OCI-LY7 (cell line): ENCODE results near the gene SCYL2. TPM values are rescaled to one million over a fixed set of nuclear protein-coding genes. Genes with fewer than 3 reads are reported as not detected.
"Not testable (repeated sequence)": the region's sequence is repeated elsewhere in the genome, so short reads cannot be mapped to it uniquely, and the experiment has no call there.

Source experiments
- BruUV-seq: library from RNA; stranded (reverse); fragments of 400-500 nt; replicated peaks from 2 replicates; lab custom pipeline; 2021; lab: Mats Ljungman, UMichigan
- CTCF ChIA-PET: fragments of 300-600 bp; sonication (Branson Sonifier 250); formaldehyde crosslinking; loops from one replicate; lab custom pipeline; 2022; ENCODE audit warnings: antibody characterized with exemption; ENCODE audit not compliant: unreplicated experiment; lab: Charles Lee
- POLR2A ChIA-PET: fragments of 300-600 bp; sonication (Branson Sonifier 250); formaldehyde crosslinking; loops from one replicate; lab custom pipeline; 2022; ENCODE audit warnings: antibody characterized with exemption; lab: Charles Lee
- DNase-seq: peaks from one replicate; pipeline ENCODE4 v3.0.0-alpha.2; 2015; ENCODE audit warnings: low spot score
- H2AFZ ChIP-seq: fragments of 200-600 bp; sonication (generic), shearing (Covaris generic); 2 replicates; pipeline ENCODE4 v1.6.1; 2014; ENCODE audit warnings: mild to moderate bottlenecking, antibody characterized with exemption, low read length, moderate library complexity
- H3K27ac ChIP-seq: fragments of 200-600 bp; sonication (generic); 2 replicates; pipeline ENCODE4 v1.5.1; 2014; ENCODE audit warnings: mixed run types, low read depth, mild to moderate bottlenecking, moderate library complexity, low read length, inconsistent platforms; ENCODE audit not compliant: poor library complexity, severe bottlenecking
- H3K36me3 ChIP-seq: fragments of 200-600 bp; sonication (generic); 2 replicates; pipeline ENCODE4 v1.6.1; 2014; ENCODE audit warnings: mild to moderate bottlenecking, antibody characterized with exemption, low read length, moderate library complexity, mixed read lengths; ENCODE audit not compliant: insufficient read depth
- H3K4me1 ChIP-seq: fragments of 200-600 bp; sonication (generic); 2 replicates; pipeline ENCODE4 v1.5.1; 2014; ENCODE audit warnings: mild to moderate bottlenecking, low read length; ENCODE audit not compliant: insufficient read depth, poor library complexity, severe bottlenecking
- H3K4me2 ChIP-seq: fragments of 200-600 bp; sonication (generic); 2 replicates; pipeline ENCODE4 v1.6.1; 2014; ENCODE audit warnings: mild to moderate bottlenecking, low read length
- H3K4me3 ChIP-seq: fragments of 200-600 bp; sonication (generic); 2 replicates; pipeline ENCODE4 v1.5.1; 2014; ENCODE audit warnings: mild to moderate bottlenecking, low read depth, low read length; ENCODE audit not compliant: poor library complexity, severe bottlenecking
- H3K79me2 ChIP-seq: fragments of 200-600 bp; sonication (generic); 2 replicates; pipeline ENCODE4 v1.6.1; 2016; ENCODE audit warnings: low read depth, mild to moderate bottlenecking, low read length, moderate library complexity, mixed read lengths; ENCODE audit not compliant: insufficient read depth
- H3K9me2 ChIP-seq: fragments of 200-600 bp; sonication (generic); 2 replicates; pipeline ENCODE4 v1.6.1; 2016; ENCODE audit warnings: mild to moderate bottlenecking, low read length, mixed read lengths; ENCODE audit not compliant: insufficient read depth
- H3K9me3 ChIP-seq: fragments of 200-600 bp; sonication (generic); 2 replicates; pipeline ENCODE4 v1.6.1; 2014; ENCODE audit warnings: mild to moderate bottlenecking, mixed run types, low read length, mixed read lengths
- H4K20me1 ChIP-seq: fragments of 200-600 bp; sonication (generic); 2 replicates; pipeline ENCODE4 v1.6.1; 2014; ENCODE audit warnings: mild to moderate bottlenecking, antibody characterized with exemption, low read length, moderate library complexity, mixed read lengths; ENCODE audit not compliant: insufficient read depth
- EZH2phosphoT487 ChIP-seq: fragments of 200-600 bp; sonication (generic); IDR thresholded peaks from 2 replicates; pipeline ENCODE4 v1.6.1; 2018; ENCODE audit warnings: low read depth, borderline replicate concordance, mild to moderate bottlenecking, mixed run types, antibody characterized with exemption, low read length, moderate library complexity, mixed read lengths
- intact Hi-C: fragments of 100-400 bp; cut with micrococcal nuclease; formaldehyde crosslinking; loops from one replicate; pipeline ENCODE4 v1.10.0; 2022; ENCODE audit not compliant: unreplicated experiment
- total RNA-seq, 2 experiments: library from RNA; depleted of rRNA in 1 of 2; stranded (reverse); fragments of >200 nt in 1 of 2; shearing (Covaris generic) in 1 of 2; gene quantifications; 2 replicates each; pipeline ENCODE4 v1.2.3, GENCODE V29; 2014 to 2022
- TF ChIP-seq, protein P1 (sequence below): fragments of 200-600 bp; sonication (generic); conservative IDR thresholded peaks from 2 replicates; pipeline ENCODE4 v1.5.1; 2014; ENCODE audit warnings: mild to moderate bottlenecking, antibody characterized with exemption, low read length, moderate library complexity, mixed read lengths

SCYL2 gene
- total RNA-seq, 2 experiments from 2014 or later = 13.9 to 30.7 TPM

DNA sequence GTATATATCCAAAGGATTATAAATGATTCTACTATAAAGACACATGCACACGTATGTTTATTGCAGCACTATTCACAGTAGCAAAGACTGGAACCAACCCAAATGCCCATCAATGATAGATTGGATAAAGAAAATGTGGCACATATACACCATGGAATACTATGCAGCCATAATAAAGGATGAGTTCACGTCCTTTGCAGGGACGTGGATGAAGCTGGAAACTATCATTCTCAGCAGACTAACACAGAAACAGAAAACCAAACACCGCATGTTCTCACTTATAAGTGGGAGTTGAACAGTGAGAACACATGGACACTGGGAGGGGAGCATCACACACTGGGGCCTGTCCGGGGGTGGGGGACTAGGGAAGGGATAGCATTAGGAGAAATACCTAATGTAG is 41.2 kb downstream of the SCYL2 start:
- intact Hi-C loops, H3K9me3 ChIP-seq, CTCF ChIA-PET, H2AFZ ChIP-seq, H3K27ac ChIP-seq, H3K9me2 ChIP-seq, DNase-seq, H3K79me2 ChIP-seq, H3K4me3 ChIP-seq, H3K4me2 ChIP-seq, BruUV-seq, H4K20me1 ChIP-seq, POLR2A ChIA-PET, H3K4me1 ChIP-seq: not testable (repeated sequence)
- H3K36me3 ChIP-seq = peaks cover 27% of the 10 kb centered on the region

DNA sequence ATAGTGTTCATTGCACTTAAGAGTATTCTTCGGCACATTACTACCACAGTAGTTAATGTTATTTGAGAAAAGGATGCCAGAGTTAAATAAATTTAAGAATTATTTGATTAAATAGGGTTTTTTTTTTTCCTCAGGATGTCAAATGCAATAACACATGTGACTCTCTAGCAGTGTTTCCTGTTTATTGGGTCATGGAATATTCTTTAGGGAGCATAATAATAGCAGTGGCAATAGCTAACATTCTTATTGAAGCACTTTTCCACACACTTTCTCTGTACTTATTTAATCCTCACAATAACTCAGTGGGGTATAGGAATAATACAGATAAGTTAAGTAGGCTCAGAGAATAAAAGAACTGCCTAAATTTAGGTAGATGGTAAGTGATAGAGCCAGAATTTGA is 44.3 kb downstream of the SCYL2 start:
- POLR2A ChIA-PET = interaction anchor here (0.8 kb wide), 1 partner anchor 13 kb away, joined by 4 read pairs; no protein-coding TSS in a partner anchor
- no peak overlapping the region for H3K4me2 ChIP-seq
- no peak overlapping the region for H2AFZ ChIP-seq
- peaks cover 37% of the 10 kb centered on the region for H3K36me3 ChIP-seq
- DNase-seq = no peak
- H4K20me1 ChIP-seq = no peaks in the 10 kb centered on the region
- H3K79me2 ChIP-seq = no peaks in the 10 kb centered on the region
- CTCF ChIA-PET = no interaction called here
- no TSS peak for BruUV-seq
- H3K4me1 ChIP-seq = no peaks in the 10 kb centered on the region
- intact Hi-C loops = no loop called here
- H3K9me3 ChIP-seq = no peaks in the 10 kb centered on the region
- no peak overlapping the region for H3K4me3 ChIP-seq
- H3K9me2 ChIP-seq = no peaks in the 10 kb centered on the region
- TF ChIP-seq, protein P1, sequence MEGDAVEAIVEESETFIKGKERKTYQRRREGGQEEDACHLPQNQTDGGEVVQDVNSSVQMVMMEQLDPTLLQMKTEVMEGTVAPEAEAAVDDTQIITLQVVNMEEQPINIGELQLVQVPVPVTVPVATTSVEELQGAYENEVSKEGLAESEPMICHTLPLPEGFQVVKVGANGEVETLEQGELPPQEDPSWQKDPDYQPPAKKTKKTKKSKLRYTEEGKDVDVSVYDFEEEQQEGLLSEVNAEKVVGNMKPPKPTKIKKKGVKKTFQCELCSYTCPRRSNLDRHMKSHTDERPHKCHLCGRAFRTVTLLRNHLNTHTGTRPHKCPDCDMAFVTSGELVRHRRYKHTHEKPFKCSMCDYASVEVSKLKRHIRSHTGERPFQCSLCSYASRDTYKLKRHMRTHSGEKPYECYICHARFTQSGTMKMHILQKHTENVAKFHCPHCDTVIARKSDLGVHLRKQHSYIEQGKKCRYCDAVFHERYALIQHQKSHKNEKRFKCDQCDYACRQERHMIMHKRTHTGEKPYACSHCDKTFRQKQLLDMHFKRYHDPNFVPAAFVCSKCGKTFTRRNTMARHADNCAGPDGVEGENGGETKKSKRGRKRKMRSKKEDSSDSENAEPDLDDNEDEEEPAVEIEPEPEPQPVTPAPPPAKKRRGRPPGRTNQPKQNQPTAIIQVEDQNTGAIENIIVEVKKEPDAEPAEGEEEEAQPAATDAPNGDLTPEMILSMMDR = no peak
- no peak for TF ChIP-seq EZH2phosphoT487
- no peak overlapping the region for H3K27ac ChIP-seq

DNA sequence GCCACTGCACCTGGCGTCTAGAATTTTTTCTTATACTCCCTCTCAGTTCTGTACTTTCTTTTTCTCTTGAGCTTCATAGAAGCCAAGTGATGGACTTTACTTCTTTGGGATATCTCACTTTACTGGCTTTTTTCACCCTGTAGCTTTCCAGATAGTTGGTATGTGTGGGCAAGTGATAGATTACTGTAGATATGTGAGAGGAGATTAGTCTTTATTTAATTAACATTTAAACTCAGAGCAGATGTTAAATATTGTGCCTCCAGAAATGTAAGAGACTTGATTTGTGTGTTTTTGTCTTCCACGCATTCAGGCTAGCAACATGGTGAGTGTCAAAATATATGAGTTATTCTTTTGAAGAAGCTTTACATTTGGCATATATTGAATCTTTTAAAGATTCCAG is 50.4 kb downstream of the SCYL2 start:
- no peak overlapping the region for H3K27ac ChIP-seq
- H3K4me1 ChIP-seq = peaks cover 5% of the 10 kb centered on the region
- intact Hi-C loops = no loop called here
- no TSS peak for BruUV-seq
- POLR2A ChIA-PET = no interaction called here
- H3K36me3 ChIP-seq = peaks cover 51% of the 10 kb centered on the region; the same call in 1 of the 2 replicates
- no peaks in the 10 kb centered on the region for H3K9me2 ChIP-seq
- no peaks in the 10 kb centered on the region for H3K9me3 ChIP-seq
- TF ChIP-seq EZH2phosphoT487 = no peak
- TF ChIP-seq, protein P1 = no peak
- H3K4me2 ChIP-seq = no peak overlapping the region
- no peak for DNase-seq
- CTCF ChIA-PET = no interaction called here
- H3K4me3 ChIP-seq = no peak overlapping the region
- no peak overlapping the region for H2AFZ ChIP-seq
- no peaks in the 10 kb centered on the region for H4K20me1 ChIP-seq
- H3K79me2 ChIP-seq = no peaks in the 10 kb centered on the region
